ENCODE data around the gene SLC44A1.

SLC44A1 gene

GRCh38 chr9:105341434-105342146 is 97.1 kb downstream of the SLC44A1 start:
- no peak for DNase-seq

DNA sequence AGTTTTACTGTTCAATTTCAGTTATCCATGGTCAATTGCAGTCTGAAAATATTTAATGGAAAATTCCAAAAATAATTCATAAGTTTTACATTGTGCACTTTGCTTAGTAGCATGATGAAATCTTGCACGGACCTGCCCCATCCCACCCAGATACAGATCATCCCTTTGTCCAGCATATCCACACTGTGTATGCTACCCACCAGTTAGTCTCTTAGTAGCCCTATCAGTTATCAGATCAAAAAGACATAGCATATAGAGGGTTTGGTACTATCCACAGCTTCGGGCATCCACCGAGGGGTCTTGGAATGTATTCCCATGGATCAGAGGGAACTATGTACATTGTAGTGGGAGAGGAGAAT is 97.7 kb downstream of the SLC44A1 start:
- no peak for DNase-seq

- DNase-seq = no peak
Observed at GRCh38 chr9:105344283-105344682, 99.8 kb downstream of the SLC44A1 start.

DNA sequence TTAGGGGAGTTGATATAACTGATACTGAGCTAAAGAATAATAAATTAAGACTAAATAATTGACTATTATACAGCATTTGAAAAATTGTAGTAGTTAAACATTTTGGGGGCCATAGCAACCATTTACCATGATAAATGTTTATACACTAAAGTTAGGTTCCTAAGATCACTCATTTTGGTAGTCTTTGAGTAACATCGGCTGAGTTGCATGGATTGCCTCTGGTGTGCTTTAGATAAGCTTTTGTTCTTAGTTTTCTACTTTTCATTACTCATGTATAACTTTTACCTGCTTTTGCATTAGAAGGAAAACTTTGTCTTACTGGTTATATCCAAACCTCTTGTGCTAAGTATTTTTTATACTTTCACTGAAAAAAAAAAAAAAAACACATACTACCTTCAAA is 101.2 kb downstream of the SLC44A1 start:
- no peak for DNase-seq

- peak; percentile 57 for DNase-seq
Observed at GRCh38 chr9:105346273-105346672, 101.8 kb downstream of the SLC44A1 start.

DNA sequence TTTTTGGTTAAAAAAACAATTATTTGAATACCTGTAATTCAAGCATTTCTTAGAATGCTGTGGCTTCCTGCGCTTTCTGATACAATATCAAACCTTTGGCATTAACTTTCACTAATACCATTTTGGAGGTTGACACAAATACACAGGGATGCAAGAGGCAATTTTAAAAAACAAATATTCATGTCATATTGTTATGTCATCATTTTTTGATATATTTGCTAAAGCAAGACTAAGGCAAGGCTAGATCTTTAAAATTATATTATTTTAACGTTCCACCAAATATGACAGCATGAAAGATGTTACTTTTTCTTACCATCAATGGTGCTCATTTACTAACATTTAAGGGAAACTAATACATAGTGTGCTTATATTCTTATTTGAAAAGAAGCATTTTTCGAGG is 110.0 kb downstream of the SLC44A1 start:
- no peak for DNase-seq

- no peak for DNase-seq
Observed at GRCh38 chr9:105355781-105356180, 111.3 kb downstream of the SLC44A1 start.

DNA sequence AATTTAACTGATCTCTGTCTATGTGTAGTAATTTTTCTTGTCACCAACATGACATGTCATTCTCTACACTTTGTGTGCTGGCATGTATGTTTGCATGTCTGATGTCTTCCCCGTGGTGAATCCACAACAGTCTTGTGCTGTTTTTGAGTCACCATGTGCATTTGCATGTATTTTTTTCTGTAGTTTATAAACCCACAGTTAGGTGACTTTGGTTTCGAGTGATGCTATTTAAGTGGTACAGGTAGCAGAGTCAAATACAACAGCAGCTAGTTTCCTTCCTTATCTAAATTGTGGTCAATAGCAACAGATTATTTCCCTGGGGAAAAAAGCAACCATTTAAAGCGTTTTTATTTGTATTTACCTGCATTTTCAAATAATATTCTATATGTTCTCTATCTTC is 113.5 kb downstream of the SLC44A1 start:
- no peak for DNase-seq

- no peak for DNase-seq
Observed at GRCh38 chr9:105359892-105360291, 115.4 kb downstream of the SLC44A1 start.

GRCh38 chr9:105360344-105360743 is 115.9 kb downstream of the SLC44A1 start:
- DNase-seq = no peak

GRCh38 chr9:105361873-105362272 is 117.4 kb downstream of the SLC44A1 start:
- no peak for DNase-seq

DNA sequence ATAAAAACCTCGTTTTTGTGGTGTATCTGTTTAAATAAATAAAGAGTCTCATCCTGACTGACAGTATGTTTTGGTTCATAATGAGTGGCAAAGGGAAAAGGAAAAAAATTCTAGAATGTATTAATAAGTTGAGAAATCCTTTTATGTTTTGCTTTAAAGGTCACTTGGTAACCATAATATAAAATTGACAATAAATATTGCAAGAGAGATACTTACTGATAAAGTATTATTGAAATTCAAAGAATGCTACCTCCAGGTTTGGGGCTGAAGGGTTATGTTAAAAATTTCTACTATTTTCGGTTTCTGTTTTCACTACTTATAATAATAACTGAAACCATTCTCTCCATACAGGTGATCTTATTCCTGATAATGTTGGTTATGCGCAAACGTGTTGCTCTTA is 118.0 kb downstream of the SLC44A1 start:
- DNase-seq = no peak

DNA sequence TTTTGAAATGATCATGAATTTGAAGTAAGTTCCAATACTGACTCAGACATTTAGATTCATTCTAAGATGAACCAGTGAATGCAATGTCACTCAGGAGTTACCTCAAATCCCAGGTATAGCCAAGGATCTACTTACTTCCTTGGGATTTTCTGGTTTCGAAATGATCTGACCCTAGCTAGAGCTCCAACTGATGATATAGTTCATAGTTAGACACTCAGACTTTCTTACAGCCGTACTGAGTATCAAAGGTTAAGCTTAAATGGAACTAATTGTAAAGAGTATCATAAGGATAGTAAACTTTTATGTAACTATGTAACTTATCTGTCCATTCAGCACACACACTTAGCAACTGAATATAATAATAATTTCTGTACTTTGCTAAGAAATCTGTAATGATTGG is 119.4 kb downstream of the SLC44A1 start:
- DNase-seq = no peak

DNA sequence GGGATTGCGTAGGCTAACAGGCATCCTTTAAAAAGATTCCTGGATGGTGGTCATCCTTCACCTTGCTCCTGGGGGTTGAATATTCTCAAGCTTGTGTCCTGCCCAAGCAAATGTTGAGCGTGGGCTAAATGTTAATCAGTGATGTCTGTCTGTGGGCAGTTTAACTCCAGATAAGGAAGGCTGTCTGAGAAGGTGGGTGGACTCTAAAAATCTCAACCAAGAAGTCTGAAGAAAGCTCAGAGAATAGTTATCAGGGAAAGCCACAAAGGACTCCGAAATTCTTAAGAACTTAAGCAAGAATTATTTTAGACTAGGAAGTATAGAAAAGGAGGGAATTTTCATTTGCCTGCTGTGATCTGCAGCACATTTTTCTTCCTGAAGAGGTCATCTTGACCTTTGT is 125.5 kb downstream of the SLC44A1 start:
- DNase-seq = no peak

- DNase-seq = no peak
Observed at GRCh38 chr9:105373723-105374122, 129.3 kb downstream of the SLC44A1 start.

DNA sequence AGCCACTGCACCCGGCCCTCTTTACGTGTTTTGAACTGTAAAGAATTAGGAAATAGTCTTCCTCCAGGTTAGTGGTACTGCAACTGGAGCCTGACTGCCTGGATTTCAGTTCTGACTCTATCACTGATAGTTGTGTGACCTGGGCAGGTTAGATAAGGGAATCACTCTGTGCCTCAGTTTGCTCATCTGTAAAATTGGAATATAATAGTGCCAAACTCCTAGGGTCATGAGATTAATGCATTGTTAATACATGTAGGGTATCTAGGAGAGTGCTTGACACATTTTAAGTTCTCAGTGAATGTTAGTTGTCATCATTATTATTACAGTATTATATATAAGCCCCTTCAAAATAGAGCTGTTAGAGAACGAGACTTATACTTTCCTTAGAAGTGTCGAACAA is 130.9 kb downstream of the SLC44A1 start:
- no peak for DNase-seq

- DNase-seq = no peak
Observed at GRCh38 chr9:105376893-105377292, 132.4 kb downstream of the SLC44A1 start.

DNA sequence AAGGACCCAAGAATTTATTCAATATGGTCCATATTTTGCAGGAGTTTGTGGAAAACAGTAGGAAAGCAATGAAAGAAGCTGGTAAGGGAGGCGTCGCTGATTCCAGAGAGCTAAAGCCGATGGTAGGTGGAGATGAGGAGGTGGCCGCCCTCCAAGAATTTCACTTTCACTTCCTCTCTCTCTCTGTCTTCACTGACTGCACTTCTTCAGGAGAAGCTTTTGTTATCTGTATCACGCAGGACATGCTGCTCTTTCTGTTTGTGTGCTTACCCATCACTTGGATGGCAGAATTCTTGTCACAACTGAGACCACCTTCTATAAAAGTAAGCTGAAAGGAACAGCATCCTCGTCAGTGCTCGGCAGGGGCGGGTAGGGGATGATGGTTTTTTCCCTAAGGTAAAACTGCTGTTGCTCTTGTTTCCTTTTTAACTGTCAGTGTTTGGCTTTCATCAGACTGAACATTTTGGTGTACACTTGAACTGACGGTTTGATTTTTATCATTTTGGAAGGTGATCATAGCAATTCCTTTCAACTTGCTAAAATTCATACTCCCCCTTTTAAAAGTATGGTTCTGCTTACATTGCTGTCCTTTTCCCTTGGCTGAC is 141.0 kb downstream of the SLC44A1 start:
- no peak for DNase-seq

- no peak for DNase-seq
Observed at GRCh38 chr9:105389796-105390195, 145.3 kb downstream of the SLC44A1 start.

DNA sequence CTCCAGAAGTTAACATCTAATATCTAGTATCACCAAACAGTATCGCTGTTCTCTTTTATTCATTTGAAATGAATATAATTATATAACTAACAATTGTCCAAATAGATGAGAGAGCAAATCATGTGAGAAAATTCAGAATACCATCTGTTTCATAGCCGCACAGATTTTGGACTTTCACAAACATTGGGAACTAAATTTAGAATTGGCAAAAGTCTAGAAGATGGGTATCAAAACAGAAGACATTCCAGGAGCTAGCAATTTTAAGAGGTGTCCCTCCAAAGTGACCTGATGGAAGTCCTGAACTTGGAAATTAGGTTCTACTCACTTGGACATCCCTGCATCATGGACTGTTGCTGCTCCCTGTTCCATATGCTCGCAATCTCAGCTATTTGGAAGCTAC is 146.4 kb downstream of the SLC44A1 start:
- no peak for DNase-seq

DNA sequence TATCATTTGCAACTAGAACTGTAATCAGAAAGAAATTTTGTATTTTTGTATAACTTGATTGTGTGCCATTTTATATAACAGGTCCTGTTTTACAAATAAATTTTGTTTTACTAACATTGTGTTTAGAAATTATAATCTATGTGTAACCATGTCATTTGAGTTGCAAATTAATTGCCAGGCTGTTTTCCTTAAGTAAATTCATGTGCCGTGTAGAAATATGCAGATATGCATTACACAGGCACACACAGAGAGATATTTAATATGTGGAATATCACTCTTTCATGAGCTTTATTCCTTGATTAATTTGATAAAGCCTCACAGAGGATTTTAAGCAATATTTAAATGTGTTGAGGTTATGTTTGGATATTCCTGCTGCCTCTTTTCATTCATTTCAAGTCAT is 146.8 kb downstream of the SLC44A1 start:
- no peak for DNase-seq

GRCh38 chr9:105392531-105392930 is 148.1 kb downstream of the SLC44A1 start:
- no peak for DNase-seq

DNA sequence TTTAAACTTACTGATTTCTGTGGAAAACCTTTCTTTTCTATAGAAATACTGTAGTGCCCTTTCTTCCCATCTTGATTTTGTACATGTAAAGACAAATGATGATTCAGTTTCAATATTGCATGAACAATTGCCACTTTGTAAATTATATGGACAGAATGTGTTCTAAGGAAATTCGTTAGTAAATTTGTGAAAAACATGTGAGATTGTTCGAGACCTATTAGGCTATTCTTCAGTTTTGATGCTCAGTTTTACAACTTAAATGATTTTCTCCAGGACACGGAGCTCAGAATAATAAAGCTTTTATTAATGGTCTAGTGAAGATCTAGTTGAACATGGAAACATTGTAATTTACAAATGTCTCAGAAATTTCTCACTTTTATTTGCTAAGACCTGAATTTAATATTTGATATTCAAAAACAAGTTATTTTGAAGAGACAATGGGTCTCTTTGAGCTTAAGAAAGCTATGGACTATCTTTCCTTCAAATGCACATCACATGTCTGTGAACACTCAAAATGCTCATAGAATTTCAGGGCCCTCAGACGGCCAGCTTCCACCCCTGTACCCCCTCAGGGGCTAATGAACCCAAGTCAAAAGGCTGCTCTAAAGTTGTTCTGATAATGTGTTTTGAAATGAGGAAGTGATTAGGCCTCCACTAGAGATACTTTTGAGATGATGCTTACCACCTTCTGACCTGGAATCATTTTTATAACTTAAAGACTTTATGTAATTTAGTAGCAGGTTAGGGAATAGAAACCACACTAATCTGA is 149.3 kb downstream of the SLC44A1 start:
- no peak for DNase-seq

- DNase-seq = no peak
Observed at GRCh38 chr9:105396441-105396840, 152.0 kb downstream of the SLC44A1 start.
